Cardiac muscle cell (in vitro differentiated cells and primary cell): Measurements from ENCODE around the gene COL18A1. TPM values are rescaled to one million over a fixed set of nuclear protein-coding genes. Genes with fewer than 3 reads are reported as not detected.
"Not testable (repeated sequence)": the region's sequence is repeated elsewhere in the genome, so short reads cannot be mapped to it uniquely, and the experiment has no call there.

Source experiments
- DNase-seq, 2 donors: peaks; one replicate each; pipeline versions ENCODE4 v3.0.0 to v3.0.0-alpha.2; 2010 to 2017; ENCODE audit warnings: low read depth in 1 of 2, low spot score in 1 of 2
- H3K27ac ChIP-seq: fragments of 200-600 bp; sonication (generic); 2 replicates; pipeline ENCODE4 v1.5.1; 2016
- H3K27me3 ChIP-seq: fragments of 200-600 bp; sonication (generic); 2 replicates; pipeline ENCODE4 v1.6.0; 2016; ENCODE audit warnings: control low read depth
- H3K36me3 ChIP-seq: fragments of 200-600 bp; sonication (generic); 2 replicates; pipeline ENCODE4 v1.5.1; 2016; ENCODE audit warnings: control low read depth
- H3K4me1 ChIP-seq: fragments of 200-600 bp; sonication (generic); 2 replicates; pipeline ENCODE4 v1.8.1; 2017; ENCODE audit warnings: low read depth, mild to moderate bottlenecking, mixed run types
- H3K4me3 ChIP-seq: fragments of 200-600 bp; sonication (generic); 2 replicates; pipeline ENCODE4 v1.5.1; 2016; ENCODE audit warnings: mild to moderate bottlenecking
- H3K9me3 ChIP-seq: fragments of 200-600 bp; sonication (generic); 2 replicates; pipeline ENCODE4 v1.5.1; 2017; ENCODE audit warnings: low read depth, mild to moderate bottlenecking, control low read depth
- CTCF ChIP-seq: IDR thresholded peaks from 2 replicates; pipeline ENCODE4 v1.5.1; 2012; ENCODE audit warnings: low read depth, mild to moderate bottlenecking, low read length
- polyA plus RNA-seq: library from polyadenylated mRNA; unstranded; fragments of >200 nt; fragmentation: Nextera tagmentation; extraction: Ambion mirVana; gene quantifications from 2 replicates; pipeline ENCODE4 v1.2.1, GENCODE V29; 2016
- total RNA-seq: library from RNA; depleted of rRNA; stranded (reverse); fragments of >200 nt; gene quantifications from 2 replicates; pipeline ENCODE4 v1.2.3, GENCODE V29; 2016

Gene COL18A1
- total and polyA plus RNA-seq, 2 experiments from 2014 or later: 407 to 1,182 TPM

- Histone ChIP-seq H3K4me1 (peaks cover 5% of the 10 kb centered on the region), H3K27ac (no peak overlapping the region), H3K36me3 (no peaks in the 10 kb centered on the region), H3K9me3 (no peaks in the 10 kb centered on the region), H3K4me3 (no peak overlapping the region), H3K27me3 (no peaks in the 10 kb centered on the region)
- TF ChIP-seq CTCF: no peak
- DNase-seq: no peak
Observed at GRCh38 chr21:45442276-45442675, 37.3 kb downstream of the COL18A1 start.

GRCh38 chr21:45442686-45443594 lies 38.0 kb downstream of the COL18A1 start:
- not testable (repeated sequence) for H3K36me3 ChIP-seq

GRCh38 chr21:45443595-45444181 lies 38.7 kb downstream of the COL18A1 start:
- H3K36me3 ChIP-seq: no peaks in the 10 kb centered on the region
- TF ChIP-seq CTCF: no peak
- H3K27ac ChIP-seq: no peak overlapping the region
- H3K27me3 ChIP-seq: no peaks in the 10 kb centered on the region
- no peak overlapping the region for H3K4me3 ChIP-seq
- no peaks in the 10 kb centered on the region for H3K9me3 ChIP-seq
- H3K4me1 ChIP-seq: peaks cover 5% of the 10 kb centered on the region
- no peak for DNase-seq

More at GRCh38 chr21:45442686-45443594, 38.0 kb downstream of the COL18A1 start:
- H3K27me3 ChIP-seq, DNase-seq, H3K27ac ChIP-seq, H3K4me3 ChIP-seq, H3K4me1 ChIP-seq, H3K9me3 ChIP-seq: not testable (repeated sequence)

- no peaks in the 10 kb centered on the region for H3K4me1 ChIP-seq
- H3K27ac ChIP-seq: no peak overlapping the region
- no peak for TF ChIP-seq CTCF
- H3K36me3 ChIP-seq: no peaks in the 10 kb centered on the region
- no peaks in the 10 kb centered on the region for H3K9me3 ChIP-seq
- H3K27me3 ChIP-seq: no peaks in the 10 kb centered on the region
- H3K4me3 ChIP-seq: no peak overlapping the region
- DNase-seq: no peak
Observed at GRCh38 chr21:45444385-45444784, 39.4 kb downstream of the COL18A1 start.

GRCh38 chr21:45445369-45445768 lies 40.4 kb downstream of the COL18A1 start:
- H3K36me3 ChIP-seq: no peaks in the 10 kb centered on the region
- H3K9me3 ChIP-seq: no peaks in the 10 kb centered on the region
- no peak for TF ChIP-seq CTCF
- no peaks in the 10 kb centered on the region for H3K4me1 ChIP-seq
- H3K4me3 ChIP-seq: no peak overlapping the region
- no peak for DNase-seq
- H3K27me3 ChIP-seq: no peaks in the 10 kb centered on the region
- no peak overlapping the region for H3K27ac ChIP-seq

GRCh38 chr21:45447821-45448220 lies 42.9 kb downstream of the COL18A1 start:
- no peaks in the 10 kb centered on the region for H3K4me1 ChIP-seq
- no peak for TF ChIP-seq CTCF
- DNase-seq: no peak
- H3K27me3 ChIP-seq: no peaks in the 10 kb centered on the region
- no peak overlapping the region for H3K27ac ChIP-seq
- H3K4me3 ChIP-seq: no peak overlapping the region
- no peaks in the 10 kb centered on the region for H3K9me3 ChIP-seq
- H3K36me3 ChIP-seq: no peaks in the 10 kb centered on the region
